ENCODE data around the gene HECTD3. TPM values are rescaled to one million over a fixed set of nuclear protein-coding genes. Genes with fewer than 3 reads are reported as not detected.

HECTD3 gene
- total and polyA plus RNA-seq, 2 of the 4 experiments (the other 2 are of a cell fraction): 12.2 to 39.5 TPM

- H3K18ac ChIP-seq (ENCODE audit: low read depth, low read length): no peak overlapping the region
- dilution Hi-C loops (cut with HindIII; ENCODE audit: low sequenced_read_pairs, unreplicated experiment): no loop called here
- POLR2A ChIA-PET (ENCODE audit: unreplicated experiment): interaction anchor here (0.7 kb wide), 1 partner anchor 233 kb away, joined by 4 read pairs; no protein-coding TSS in a partner anchor
Observed at GRCh38 chr1:44988531-44989156, 22.5 kb downstream of the HECTD3 start.

More at GRCh38 chr1:44988531-44989156, 22.5 kb downstream of the HECTD3 start:
- Histone ChIP-seq H2BK20ac (ENCODE audit: low read depth, low read length) (no peak overlapping the region), H3K4me3 (ENCODE audit: insufficient read depth, low read depth, low read length) (no peak overlapping the region), H4K20me1 (ENCODE audit: insufficient read depth, low read length) (0 out of 2 replicates have a peak, but pooled peaks cover 4% of the 10 kb centered on the region), H3K4me1 (ENCODE audit: control insufficient read depth, insufficient read depth, low read length) (peaks cover 2% of the 10 kb centered on the region; the same call in 1 of the 2 replicates), H3K79me1 (ENCODE audit: low read depth in 1 of 2, low read length in 2 of 2) (peaks cover 9 to 19% of the 10 kb centered on the region in 2 experiments), H3K23ac (ENCODE audit: low read depth, low read length) (no peak overlapping the region), H2BK15ac (ENCODE audit: low read depth, low read length) (no peak overlapping the region), H3K36me3 (ENCODE audit: control insufficient read depth, insufficient read depth, low read length) (no peaks in the 10 kb centered on the region), H4K8ac (ENCODE audit: low read depth in 2 of 2, low read length in 2 of 2) (no peak overlapping the region), H3K9me1 (ENCODE audit: insufficient read depth, low read length) (no peaks in the 10 kb centered on the region), H3K9me3 (ENCODE audit: control insufficient read depth, insufficient read depth, low read length) (no peaks in the 10 kb centered on the region), H2AK5ac (ENCODE audit: low read depth, low read length) (no peak overlapping the region), H4K91ac (ENCODE audit: insufficient read depth, low read depth, low read length) (no peak overlapping the region), H3K4ac (ENCODE audit: low read depth, low read length) (no peak overlapping the region), H3K9ac (ENCODE audit: low read depth, low read length) (no peak overlapping the region), H2AK9ac (replicated peaks; ENCODE audit: low read depth, low read length, poor library complexity) (no peak overlapping the region), H2BK5ac (ENCODE audit: low read depth, low read length, poor library complexity, severe bottlenecking) (no peak overlapping the region), H3K14ac (replicated peaks; ENCODE audit: low read depth, low read length) (no peak overlapping the region), H2BK120ac (ENCODE audit: low read depth, low read length) (no peak overlapping the region), H3K27ac (ENCODE audit: insufficient read depth, low read length) (no peak overlapping the region), H3K4me2 (ENCODE audit: low read depth, low read length) (no peak overlapping the region), H3K56ac (ENCODE audit: extremely low read depth, insufficient read depth, low read length) (no peak overlapping the region), H2AFZ (replicated peaks; ENCODE audit: low read length, poor library complexity) (peak overlapping the region; percentile 24), H3K27me3 (ENCODE audit: control insufficient read depth, insufficient read depth, low read length) (no peaks in the 10 kb centered on the region), H4K5ac (ENCODE audit: low read depth, low read length) (no peak overlapping the region)
- 91% methylated on average over 13 of the region's 24 CpGs; no CpG with 5 or more reads in 1 of the 2 experiments for WGBS, 2 experiments (ENCODE audit: extremely low coverage in 2 of 2, insufficient read length in 1 of 2)
- CTCF ChIA-PET: interaction anchor here (0.6 kb wide), 1 partner anchor 28 kb away, joined by 5 read pairs; no protein-coding TSS in a partner anchor
- intact Hi-C loops (cut with micrococcal nuclease): loop anchor here (5.0 kb wide), 2 partner anchors 41 to 151 kb away; no protein-coding TSS in a partner anchor
- BruUV-seq (replicated peaks): no TSS peak
- in situ Hi-C loops (cut with MboI; ENCODE audit: low sequenced_read_pairs): loop anchor here (25.0 kb wide), 1 partner anchor 126 kb away; no protein-coding TSS in a partner anchor
- TF ChIP-seq USF2 (IDR thresholded peaks at IDR 0.05; ENCODE audit: low read depth, low read length) (no peak), CHD1 (IDR thresholded peaks at IDR 0.05; ENCODE audit: low read depth, low read length) (no peak), FOS (IDR thresholded peaks at IDR 0.05; ENCODE audit: low read depth, low read length) (no peak), RFX5 (IDR thresholded peaks at IDR 0.05; ENCODE audit: low read depth, low read length) (no peak), RCOR1 (IDR thresholded peaks at IDR 0.05; ENCODE audit: insufficient replicate concordance, low read length) (no peak), CTCF (conservative IDR thresholded peaks at IDR 0.05; ENCODE audit: low read depth, low read length) (no peak), MAFK (IDR thresholded peaks at IDR 0.05; ENCODE audit: low read depth, low read length) (no peak), CEBPB (IDR thresholded peaks at IDR 0.05; ENCODE audit: low read depth, low read length) (no peak), BHLHE40 (IDR thresholded peaks at IDR 0.05; ENCODE audit: low read depth, low read length) (no peak), ELK1 (IDR thresholded peaks at IDR 0.05; ENCODE audit: borderline replicate concordance, low read depth, low read length) (no peak), RAD21 (IDR thresholded peaks at IDR 0.05; ENCODE audit: low read length) (no peak)
- ATAC-seq (ENCODE audit: low read depth): no peak
- DNase-seq: no peak

All from IMR-90 (cell line).